HG02870 (cell line): ENCODE measurements around the gene XPNPEP1.

Experiments used
- ATAC-seq: cut with Tn5 transposase; IDR thresholded peaks from one replicate; pipeline ENCODE4 v1.9.1; 2021; ENCODE audit warnings: mild to moderate bottlenecking, moderate library complexity; ENCODE audit not compliant: unreplicated experiment

Gene XPNPEP1

DNA sequence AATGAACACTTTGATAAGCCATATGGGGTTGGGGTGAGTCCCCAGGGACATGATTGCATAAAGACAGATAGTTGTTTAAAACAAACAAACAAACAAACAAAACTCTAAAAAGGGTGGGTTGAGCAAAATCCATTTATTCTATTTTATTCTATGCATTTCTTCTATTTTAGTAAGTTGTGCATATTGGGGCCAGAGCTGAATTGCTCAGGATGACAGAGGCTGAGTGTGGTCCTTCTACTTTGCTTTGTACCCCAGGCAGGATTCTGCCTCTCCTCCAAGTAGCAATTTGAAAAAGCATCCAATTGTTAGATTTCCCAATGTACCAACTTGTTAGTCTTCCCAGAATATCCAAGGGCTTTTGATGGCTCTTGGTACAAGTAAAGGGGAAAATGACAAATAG is 29.2 kb upstream of the XPNPEP1 start:
- ATAC-seq = no peak

- no peak for ATAC-seq
Observed at GRCh38 chr10:109947111-109947920, 24.0 kb upstream of the XPNPEP1 start.

DNA sequence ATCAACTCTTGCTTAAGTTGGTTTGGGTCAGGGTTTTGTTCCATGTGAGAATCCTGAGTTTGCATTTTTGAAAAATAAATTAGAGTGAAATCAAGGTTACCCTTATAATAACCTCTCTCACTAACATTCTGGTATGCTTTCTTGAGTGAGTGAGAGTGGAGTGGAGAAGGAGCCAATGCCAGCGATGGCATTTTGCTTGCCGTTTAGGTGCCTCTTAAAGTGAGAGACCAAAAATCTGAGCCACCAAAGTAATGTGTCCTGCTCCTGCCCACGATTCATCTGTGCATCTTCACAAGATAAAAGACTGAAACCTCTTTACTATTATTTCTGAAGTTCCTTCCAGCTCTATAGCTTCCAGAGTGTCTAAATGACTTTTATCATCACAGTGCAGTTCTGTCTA is 23.4 kb upstream of the XPNPEP1 start:
- ATAC-seq = no peak

- no peak for ATAC-seq
Observed at GRCh38 chr10:109945473-109946177, 22.3 kb upstream of the XPNPEP1 start.

DNA sequence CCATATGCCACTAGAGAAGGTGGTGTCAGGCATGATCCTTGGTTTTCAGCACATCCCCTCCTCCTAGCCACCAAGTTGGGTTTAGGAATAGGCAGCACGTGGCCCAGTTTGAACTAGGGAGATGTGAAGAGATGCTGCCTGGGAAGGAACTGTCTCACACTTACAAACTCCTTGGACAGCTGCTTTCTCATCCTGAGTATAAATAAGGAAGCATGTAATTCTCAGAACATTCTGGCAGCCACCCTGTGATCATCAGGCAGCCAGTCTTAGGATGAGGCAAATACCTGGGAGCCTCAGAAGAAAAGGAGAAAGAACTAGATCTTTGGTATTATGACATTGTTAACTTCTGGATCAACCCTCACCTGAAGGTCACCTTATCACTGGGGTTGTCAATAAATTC is 21.3 kb upstream of the XPNPEP1 start:
- ATAC-seq = no peak

GRCh38 chr10:109941236-109941862 is 18.0 kb upstream of the XPNPEP1 start:
- ATAC-seq = no peak

DNA sequence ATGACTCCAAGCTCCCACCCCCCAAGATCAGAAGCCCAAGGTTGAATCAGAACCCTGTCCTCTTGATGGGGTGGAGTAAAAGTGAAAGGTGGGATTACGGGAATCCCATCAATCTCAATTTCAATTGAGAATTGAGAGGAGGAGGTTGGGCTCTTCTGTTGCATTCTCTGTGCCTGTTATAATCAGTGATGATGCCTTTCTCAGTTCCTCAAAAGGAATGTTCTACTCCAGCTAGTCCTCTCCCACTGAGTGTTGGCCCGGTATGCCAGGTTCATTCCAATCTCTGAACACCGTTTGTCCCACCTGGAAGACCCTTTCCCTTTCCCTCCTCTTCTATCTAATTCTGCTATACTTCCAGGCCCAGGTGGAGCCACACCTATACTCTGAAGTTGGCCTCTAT is 17.2 kb upstream of the XPNPEP1 start:
- ATAC-seq = no peak

GRCh38 chr10:109940117-109940516 is 16.8 kb upstream of the XPNPEP1 start:
- no peak for ATAC-seq

DNA sequence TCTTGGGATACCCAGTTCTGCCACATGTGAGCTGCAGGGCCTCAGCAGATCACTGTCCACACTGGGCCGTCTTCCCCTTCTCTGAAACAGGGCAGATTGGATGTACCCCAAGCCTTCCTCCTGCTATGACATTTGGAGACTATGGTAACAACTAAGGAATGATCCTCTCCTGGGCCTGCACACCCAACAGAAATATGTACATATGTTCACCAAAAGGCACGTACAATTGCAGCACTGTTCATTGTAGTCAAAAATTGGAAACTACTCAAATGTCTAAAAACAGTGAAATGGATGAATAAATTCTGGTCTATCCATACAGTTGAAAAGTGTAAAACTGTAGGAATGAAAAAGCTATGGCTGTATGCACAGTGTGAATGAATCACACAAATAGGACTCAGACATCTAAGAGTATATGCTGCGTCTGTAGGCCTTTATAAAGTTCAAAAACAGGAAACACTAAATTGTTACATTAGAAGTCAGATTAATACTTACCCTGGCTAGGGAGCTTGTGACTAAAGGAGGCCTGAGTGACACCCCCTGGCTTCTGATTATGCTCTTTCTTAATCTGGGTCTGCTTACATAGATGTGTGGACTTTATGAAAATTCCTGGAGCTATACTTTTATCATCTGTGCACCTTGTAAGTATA is 16.1 kb upstream of the XPNPEP1 start:
- ATAC-seq = no peak

- ATAC-seq = no peak
Observed at GRCh38 chr10:109937460-109938065, 14.3 kb upstream of the XPNPEP1 start.

DNA sequence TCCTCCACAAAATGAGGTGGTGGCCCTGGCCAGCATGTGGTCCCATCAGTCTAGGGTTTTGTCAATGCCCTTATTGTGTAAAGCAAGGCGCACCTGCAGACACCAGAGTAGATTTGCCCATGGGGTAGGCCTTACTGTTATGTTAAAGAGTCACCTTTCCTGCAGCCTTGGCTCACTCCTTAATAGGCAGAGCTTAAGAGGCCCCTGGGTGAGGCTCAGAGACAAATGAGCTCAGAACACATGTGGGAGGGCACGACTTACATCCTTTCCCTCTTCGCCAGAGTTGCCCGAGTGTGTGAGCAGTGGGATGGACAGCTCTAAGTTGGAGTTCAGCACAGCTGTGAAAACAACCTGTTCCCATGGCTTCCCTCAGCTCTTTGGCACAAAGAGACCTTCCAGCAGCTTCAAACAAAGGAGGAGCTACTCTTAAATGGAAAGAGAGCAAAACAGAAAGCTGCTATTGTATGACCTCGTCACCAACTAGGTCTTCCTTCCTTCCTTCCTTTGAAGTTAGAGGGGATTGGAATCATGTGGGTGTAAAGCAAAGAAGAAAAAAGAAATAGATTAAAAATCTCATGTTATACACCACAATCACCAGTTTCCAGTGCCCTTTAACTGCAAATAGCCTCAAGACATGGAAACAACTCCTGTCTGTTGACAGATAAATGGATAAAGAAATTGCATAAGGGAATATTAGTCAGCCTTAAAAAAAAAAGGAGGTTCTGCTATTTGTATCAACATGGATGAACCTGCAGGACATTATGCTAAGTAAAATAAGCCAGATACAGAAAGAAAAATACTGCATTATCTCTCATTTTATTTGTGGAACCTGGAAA is 11.9 kb upstream of the XPNPEP1 start:
- ATAC-seq = no peak

GRCh38 chr10:109933984-109934565 is 10.8 kb upstream of the XPNPEP1 start:
- no peak for ATAC-seq

DNA sequence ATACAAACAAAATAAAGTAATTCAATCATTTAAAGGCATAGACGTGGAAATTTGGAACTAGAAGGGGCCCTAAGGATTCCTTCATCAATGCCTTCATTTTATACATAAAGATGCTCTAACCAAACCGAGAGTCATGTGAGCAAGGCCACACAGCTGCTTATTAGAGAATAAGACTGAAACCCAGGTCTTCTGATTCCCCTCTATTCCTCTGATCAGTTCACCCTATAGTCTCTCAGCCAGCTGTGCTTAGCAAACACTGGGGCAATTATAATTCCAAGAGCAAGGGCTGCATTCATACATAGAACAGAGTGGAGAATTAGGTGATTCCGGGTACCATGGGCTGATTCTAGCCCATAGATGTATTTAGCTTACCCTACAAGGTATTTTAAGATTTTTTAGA is 9.7 kb upstream of the XPNPEP1 start:
- no peak for ATAC-seq

DNA sequence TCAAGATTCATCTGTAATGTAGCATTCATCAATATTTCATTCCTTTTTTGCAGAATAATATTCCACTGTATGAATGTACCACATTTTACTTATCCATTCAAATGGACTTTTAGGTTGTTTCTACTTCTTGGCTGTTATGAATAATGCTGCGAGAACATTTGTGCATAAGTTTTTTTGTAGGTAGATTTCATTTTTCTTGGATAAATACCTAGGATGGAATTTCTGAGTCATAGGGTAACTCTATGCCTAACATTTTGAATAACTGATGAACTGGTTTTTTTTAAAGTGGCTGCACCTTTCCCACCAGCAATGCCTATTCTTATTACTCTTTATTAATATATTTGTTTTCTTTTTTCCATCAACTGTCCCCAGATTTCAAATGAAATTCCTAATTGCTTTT is 9.1 kb upstream of the XPNPEP1 start:
- no peak for ATAC-seq

DNA sequence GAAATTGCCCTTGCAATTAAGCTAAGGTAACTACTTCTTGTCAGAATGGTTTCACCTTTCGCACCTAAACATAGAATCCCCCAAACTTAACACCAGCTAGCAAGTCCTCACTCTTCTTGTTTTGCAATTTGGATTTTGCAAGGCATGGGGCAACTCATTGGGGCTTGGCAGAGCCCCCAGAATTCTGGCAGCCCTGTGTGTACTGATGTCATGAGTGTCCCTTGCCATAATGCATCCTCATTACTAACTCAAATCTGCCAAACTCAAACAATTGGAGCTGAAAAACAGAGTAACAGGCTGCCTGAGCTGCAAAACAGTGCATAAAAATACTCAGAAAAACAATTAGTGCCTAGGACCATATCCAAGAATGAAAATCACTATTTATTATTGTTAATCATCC is 7.9 kb upstream of the XPNPEP1 start:
- no peak for ATAC-seq

GRCh38 chr10:109929501-109930219 is 6.3 kb upstream of the XPNPEP1 start:
- no peak for ATAC-seq

DNA sequence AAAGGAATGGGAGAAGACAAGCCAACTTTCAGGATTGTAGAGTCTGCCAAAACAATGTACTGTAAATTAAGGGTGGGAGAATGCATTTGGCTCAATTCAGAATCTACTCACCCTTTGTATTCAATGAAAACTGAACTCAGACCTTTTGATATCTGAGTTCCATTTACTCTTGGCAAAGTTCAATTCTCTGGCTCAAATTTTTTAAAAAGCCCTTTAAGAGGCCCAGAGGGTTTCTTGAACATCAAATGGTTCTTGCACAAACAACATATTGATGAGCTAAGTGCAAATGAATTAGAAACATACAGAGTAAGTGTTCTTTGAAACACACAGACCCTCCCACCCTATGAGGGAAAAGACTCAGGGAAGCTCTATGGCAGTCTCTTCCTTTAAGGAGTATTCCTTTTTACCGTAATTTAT is 5.2 kb upstream of the XPNPEP1 start:
- ATAC-seq = no peak

- ATAC-seq = no peak
Observed at GRCh38 chr10:109926825-109927224, 3.5 kb upstream of the XPNPEP1 start.

DNA sequence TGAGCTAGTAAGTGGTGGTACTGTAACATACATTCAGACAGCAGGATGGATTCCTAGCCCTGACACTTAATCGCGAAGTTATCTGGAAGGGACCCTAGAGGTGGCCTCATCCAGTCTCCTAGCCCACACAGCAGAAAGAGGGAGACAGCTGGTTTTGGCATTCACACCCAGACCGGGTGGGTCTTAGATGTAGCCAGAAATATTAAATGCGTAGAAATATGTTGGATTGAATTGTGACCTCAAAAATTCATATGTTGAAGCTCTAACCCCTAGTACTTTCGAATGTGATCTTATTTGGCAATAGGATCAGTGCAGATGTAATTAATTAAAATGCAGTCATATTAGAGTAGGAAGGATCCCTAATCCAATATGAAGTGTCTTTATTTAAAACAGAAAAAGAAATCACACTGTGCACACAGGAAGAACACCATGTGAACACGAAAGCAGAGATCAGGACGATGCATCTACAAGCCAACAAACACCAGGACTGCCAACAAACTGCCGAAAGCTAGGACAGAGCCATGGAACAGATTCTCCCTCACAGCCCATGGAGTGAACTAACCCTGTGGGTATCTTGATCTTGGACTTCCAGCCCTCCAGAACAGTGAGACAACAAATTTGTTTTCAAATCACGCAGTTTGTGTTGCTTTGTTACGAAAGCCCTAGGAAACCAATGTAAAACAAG is 2.9 kb upstream of the XPNPEP1 start:
- no peak for ATAC-seq
